Esophagus muscularis mucosa (tissue), 4 donors: ENCODE measurements around the gene HMOX1. TPM values are rescaled to one million over a fixed set of nuclear protein-coding genes. Genes with fewer than 3 reads are reported as not detected.

Source experiments
- DNase-seq: peaks from one replicate; pipeline ENCODE4 v3.0.0-alpha.2; 2017; ENCODE audit errors: extremely low spot score
- H3K27ac ChIP-seq, 4 donors: fragments of 200-600 bp; sonication (generic); replicated peaks in 1 of 4; 1 replicate in 3 of 4; 2 replicates in 1 of 4; pipeline ENCODE4 v1.5.1; 2016 to 2019; ENCODE audit warnings: mild to moderate bottlenecking in 1 of 4
- H3K27me3 ChIP-seq, 4 donors: fragments of 200-600 bp; sonication (generic); one replicate each; pipeline versions ENCODE4 v1.5.1 to v1.6.0; 2016 to 2019
- H3K36me3 ChIP-seq, 4 donors: fragments of 200-600 bp; sonication (generic); one replicate each; pipeline ENCODE4 v1.5.1; 2016 to 2019
- H3K4me1 ChIP-seq, 4 donors: fragments of 200-600 bp; sonication (generic); one replicate each; pipeline ENCODE4 v1.5.1; 2016 to 2019
- H3K4me3 ChIP-seq, 4 donors: fragments of 200-600 bp; sonication (generic); 1 replicate in 2 of 4; 2 replicates in 2 of 4; pipeline ENCODE4 v1.5.1; 2016 to 2019; ENCODE audit warnings: mild to moderate bottlenecking in 4 of 4, moderate library complexity in 1 of 4
- H3K9me3 ChIP-seq, 4 donors: fragments of 200-600 bp; sonication (generic); 1 replicate in 3 of 4; 2 replicates in 1 of 4; pipeline ENCODE4 v1.5.1; 2016 to 2019
- EP300 ChIP-seq: sonication (generic); formaldehyde crosslinking; IDR thresholded peaks from one replicate; pipeline ENCODE4 v1.6.1; 2017; ENCODE audit warnings: antibody characterized with exemption
- POLR2A ChIP-seq: fragments of 450-650 bp; IDR thresholded peaks from one replicate; pipeline ENCODE4 v1.6.1; 2017; ENCODE audit warnings: antibody characterized with exemption, moderate library complexity, mild to moderate bottlenecking, low read depth
- POLR2AphosphoS5 ChIP-seq, 2 donors: sonication (generic); formaldehyde crosslinking; IDR thresholded peaks; one replicate each; pipeline ENCODE4 v1.6.1; 2017; ENCODE audit warnings: antibody characterized with exemption in 2 of 2
- WGBS: methylation state at CpG from one replicate; pipeline ENCODE4 v1.1.5; 2018; 5-methylcytosine and 5-hydroxymethylcytosine counted together
- intact Hi-C: fragments of 100-400 bp; cut with DNase I; formaldehyde crosslinking; loops from one replicate; pipeline ENCODE4 v1.15.1; 2023
- total RNA-seq, 4 donors: library from RNA; depleted of rRNA; stranded (reverse); fragments of >200 nt; gene quantifications; one replicate each; pipeline versions ENCODE4 v1.1.0 to v1.2.1, GENCODE V29; 2016
- TF ChIP-seq, protein P1 (sequence below), 3 experiments: fragments of 200-600 bp in 2 of 3; fragments of 450-650 bp in 1 of 3; sonication (generic) in 2 of 3; IDR thresholded peaks; one replicate each; pipeline ENCODE4 v1.5.1; 2017 to 2019; ENCODE audit warnings: antibody characterized with exemption in 3 of 3, mild to moderate bottlenecking in 2 of 3, moderate library complexity in 1 of 3

HMOX1 gene
- total RNA-seq, 4 donors from 2014 or later: 8.7 to 603 (median 13.0) TPM

DNA sequence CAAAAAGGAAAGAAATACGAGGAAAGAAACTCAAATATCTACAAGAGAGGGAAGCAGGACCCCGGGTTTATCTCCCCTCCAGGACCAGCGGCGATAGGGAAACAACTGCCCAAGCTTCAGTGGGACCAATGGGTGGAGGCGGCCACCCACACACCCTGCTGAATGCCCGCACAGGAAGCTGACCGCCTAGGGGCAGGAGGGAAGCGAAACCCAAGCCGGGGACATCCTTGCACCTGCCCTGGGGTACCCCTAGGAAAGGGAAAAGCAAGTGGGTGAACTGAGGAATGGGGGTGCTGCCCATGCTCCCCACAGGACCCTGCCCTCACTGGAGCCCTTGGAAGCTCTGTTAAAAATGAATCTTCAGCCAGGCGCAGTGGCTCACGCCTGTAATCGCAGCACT lies 27.6 kb upstream of the HMOX1 start:
- H3K4me1 ChIP-seq: peaks cover 17 to 45% (median 34%) of the 10 kb centered on the region in 4 donors
- TF ChIP-seq, protein P1, sequence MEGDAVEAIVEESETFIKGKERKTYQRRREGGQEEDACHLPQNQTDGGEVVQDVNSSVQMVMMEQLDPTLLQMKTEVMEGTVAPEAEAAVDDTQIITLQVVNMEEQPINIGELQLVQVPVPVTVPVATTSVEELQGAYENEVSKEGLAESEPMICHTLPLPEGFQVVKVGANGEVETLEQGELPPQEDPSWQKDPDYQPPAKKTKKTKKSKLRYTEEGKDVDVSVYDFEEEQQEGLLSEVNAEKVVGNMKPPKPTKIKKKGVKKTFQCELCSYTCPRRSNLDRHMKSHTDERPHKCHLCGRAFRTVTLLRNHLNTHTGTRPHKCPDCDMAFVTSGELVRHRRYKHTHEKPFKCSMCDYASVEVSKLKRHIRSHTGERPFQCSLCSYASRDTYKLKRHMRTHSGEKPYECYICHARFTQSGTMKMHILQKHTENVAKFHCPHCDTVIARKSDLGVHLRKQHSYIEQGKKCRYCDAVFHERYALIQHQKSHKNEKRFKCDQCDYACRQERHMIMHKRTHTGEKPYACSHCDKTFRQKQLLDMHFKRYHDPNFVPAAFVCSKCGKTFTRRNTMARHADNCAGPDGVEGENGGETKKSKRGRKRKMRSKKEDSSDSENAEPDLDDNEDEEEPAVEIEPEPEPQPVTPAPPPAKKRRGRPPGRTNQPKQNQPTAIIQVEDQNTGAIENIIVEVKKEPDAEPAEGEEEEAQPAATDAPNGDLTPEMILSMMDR (IDR thresholded peaks at IDR 0.05): no peak
- no peak for TF ChIP-seq POLR2AphosphoS5 (IDR thresholded peaks at IDR 0.05)
- TF ChIP-seq POLR2A: no peak
- no peak for TF ChIP-seq EP300
- intact Hi-C loops: loop anchor here (5.0 kb wide), 1 partner anchor 269 kb away; no protein-coding TSS in a partner anchor
- 70% methylated on average over 12 of the region's 12 CpGs for WGBS
- DNase-seq: no peak
- no peaks in the 10 kb centered on the region for H3K27me3 ChIP-seq
- H3K27ac ChIP-seq: peak overlapping the region; percentile 57 to 88 (median 86)
- H3K36me3 ChIP-seq: peaks cover 0 to 6% (median 3%) of the 10 kb centered on the region in 4 donors
- H3K4me3 ChIP-seq: no peak overlapping the region
- no peaks in the 10 kb centered on the region for H3K9me3 ChIP-seq

DNA sequence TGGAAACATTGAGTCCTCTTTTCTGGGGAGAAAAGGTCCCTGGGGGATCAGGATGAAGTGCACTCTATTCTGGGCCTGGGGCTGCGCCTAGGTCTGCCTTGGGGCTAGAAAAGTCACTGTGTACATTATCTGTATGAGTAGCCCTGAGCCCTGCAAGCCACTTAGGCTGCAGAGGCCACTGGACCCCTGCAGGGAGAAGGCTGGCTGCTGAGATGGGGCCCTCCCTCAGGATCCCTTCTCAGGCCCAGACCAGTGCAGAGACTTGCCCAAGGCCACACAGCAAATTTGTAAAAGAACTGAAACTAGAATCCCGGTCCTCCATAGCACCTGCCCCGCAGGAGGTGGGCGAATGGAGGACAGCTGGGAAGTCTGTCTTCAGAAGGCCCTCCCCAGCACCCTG lies 26.8 kb upstream of the HMOX1 start:
- Histone ChIP-seq H3K27ac (no peak overlapping the region), H3K4me1 (peaks cover 17 to 45% (median 34%) of the 10 kb centered on the region in 4 donors), H3K27me3 (no peaks in the 10 kb centered on the region), H3K36me3 (no peaks in the 10 kb centered on the region), H3K4me3 (no peak overlapping the region), H3K9me3 (no peaks in the 10 kb centered on the region)
- 79% methylated on average over 4 of the region's 4 CpGs for WGBS
- TF ChIP-seq POLR2A: no peak
- no peak for TF ChIP-seq POLR2AphosphoS5 (IDR thresholded peaks at IDR 0.05)
- TF ChIP-seq EP300: no peak
- TF ChIP-seq, protein P1 (IDR thresholded peaks at IDR 0.05): no peak
- no peak for DNase-seq
- intact Hi-C loops: loop anchor here (5.0 kb wide), 1 partner anchor 268 kb away; no protein-coding TSS in a partner anchor

DNA sequence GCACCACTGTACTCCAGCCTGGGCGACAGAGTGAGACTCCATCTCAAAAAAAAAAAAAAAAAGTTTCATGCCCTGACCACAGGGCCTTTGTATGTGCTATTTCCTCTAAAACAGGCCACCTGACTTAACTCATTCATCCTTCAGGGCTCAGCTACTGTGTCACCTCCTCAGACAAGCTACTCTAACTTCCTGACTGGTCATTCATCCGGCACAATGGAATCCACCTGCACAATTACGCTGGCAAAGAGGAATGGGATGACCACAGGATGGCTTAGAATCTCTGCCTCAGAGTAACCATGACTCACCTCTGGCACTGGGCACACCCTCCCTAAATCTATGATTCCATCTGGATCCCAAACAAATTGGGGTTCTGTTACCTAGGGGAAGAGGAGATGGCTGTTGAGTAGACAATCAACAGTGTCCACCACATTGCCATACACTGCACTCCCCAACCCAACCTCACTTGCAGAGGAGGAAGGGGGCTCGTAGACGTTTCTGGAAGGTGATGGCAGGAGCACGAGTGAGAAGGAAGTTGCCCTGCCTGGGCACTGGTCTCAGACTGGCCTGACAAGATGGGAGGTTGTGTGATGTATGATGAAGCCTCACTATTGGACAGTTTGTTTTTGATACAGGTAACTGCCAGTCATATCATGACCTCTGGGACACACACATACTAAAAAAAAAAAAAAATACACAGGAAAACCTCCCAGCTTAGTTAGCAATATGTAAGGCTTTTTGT lies 22.8 kb upstream of the HMOX1 start:
- Histone ChIP-seq H3K9me3 (no peaks in the 10 kb centered on the region), H3K4me3 (no peak overlapping the region), H3K4me1 (peaks cover 0 to 7% (median 0%) of the 10 kb centered on the region in 4 donors), H3K36me3 (no peaks in the 10 kb centered on the region), H3K27ac (no peak overlapping the region), H3K27me3 (peaks cover 0 to 35% (median 10%) of the 10 kb centered on the region in 4 donors)
- DNase-seq: no peak
- TF ChIP-seq POLR2AphosphoS5 (IDR thresholded peaks at IDR 0.05): no peak
- no peak for TF ChIP-seq POLR2A
- TF ChIP-seq EP300: no peak
- TF ChIP-seq, protein P1 (IDR thresholded peaks at IDR 0.05): no peak
- intact Hi-C loops: no loop called here
- 78% methylated on average over 6 of the region's 6 CpGs for WGBS

DNA sequence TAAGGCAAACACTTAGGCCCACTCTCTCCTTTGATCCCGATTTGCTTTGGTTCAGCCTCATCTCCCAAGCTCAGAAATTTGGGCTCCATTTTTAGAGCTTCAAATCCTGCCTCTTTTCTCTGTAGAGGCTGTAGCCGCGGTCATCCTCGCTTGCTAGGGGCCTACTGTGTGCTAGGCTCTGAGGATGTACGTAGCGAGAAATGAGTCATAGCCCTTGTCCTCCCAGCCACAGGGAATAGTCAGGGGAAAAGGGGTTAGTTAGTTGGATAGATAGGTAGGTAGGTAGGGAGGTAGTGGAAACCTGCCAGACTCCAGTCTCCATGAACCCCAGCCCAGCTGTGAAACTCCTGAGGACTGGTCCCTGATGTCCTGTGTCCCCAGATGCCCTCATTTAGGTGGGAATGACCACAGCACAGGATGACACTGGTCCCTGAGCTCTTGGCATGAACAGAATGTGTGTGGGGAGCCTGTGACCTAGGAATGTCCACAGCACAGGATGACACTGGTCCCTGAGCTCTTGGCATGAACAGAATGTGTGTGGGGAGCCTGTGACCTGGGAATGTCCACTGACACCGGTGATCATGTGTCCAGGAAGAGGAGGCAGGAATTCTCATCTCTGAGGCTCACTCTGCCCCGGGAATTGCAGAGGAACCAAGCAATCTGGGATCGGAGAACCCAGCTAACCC lies 21.4 kb upstream of the HMOX1 start:
- peaks cover 0 to 5% (median 0%) of the 10 kb centered on the region in 4 donors for H3K4me1 ChIP-seq
- no peaks in the 10 kb centered on the region for H3K36me3 ChIP-seq
- DNase-seq: no peak
- intact Hi-C loops: no loop called here
- no peaks in the 10 kb centered on the region for H3K9me3 ChIP-seq
- peaks cover 0 to 49% (median 11%) of the 10 kb centered on the region in 4 donors for H3K27me3 ChIP-seq
- TF ChIP-seq POLR2AphosphoS5 (IDR thresholded peaks at IDR 0.05) (no peak), EP300 (no peak), POLR2A (no peak)
- TF ChIP-seq, protein P1 (IDR thresholded peaks at IDR 0.05): no peak
- no peak overlapping the region for H3K27ac ChIP-seq
- 80% methylated on average over 9 of the region's 9 CpGs for WGBS
- H3K4me3 ChIP-seq: no peak overlapping the region
